AG09309 (cell line): ENCODE results near the gene PITPNC1.

Experiments
- DNase-seq: peaks from one replicate; pipeline ENCODE4 v3.0.0-alpha.2; 2010; ENCODE audit warnings: low read depth
- H3K4me3 ChIP-seq: 2 replicates; pipeline ENCODE4 v1.5.1; 2011; ENCODE audit warnings: mild to moderate bottlenecking, low read depth, low read length, moderate library complexity; ENCODE audit not compliant: control insufficient read depth
- TF ChIP-seq, protein P1 (sequence below): IDR thresholded peaks from 2 replicates; pipeline ENCODE4 v1.5.1; 2011; ENCODE audit warnings: mild to moderate bottlenecking, low read depth, low read length, inconsistent platforms; ENCODE audit not compliant: insufficient read depth, control insufficient read depth; ENCODE audit errors: missing control alignments

PITPNC1 gene

DNA sequence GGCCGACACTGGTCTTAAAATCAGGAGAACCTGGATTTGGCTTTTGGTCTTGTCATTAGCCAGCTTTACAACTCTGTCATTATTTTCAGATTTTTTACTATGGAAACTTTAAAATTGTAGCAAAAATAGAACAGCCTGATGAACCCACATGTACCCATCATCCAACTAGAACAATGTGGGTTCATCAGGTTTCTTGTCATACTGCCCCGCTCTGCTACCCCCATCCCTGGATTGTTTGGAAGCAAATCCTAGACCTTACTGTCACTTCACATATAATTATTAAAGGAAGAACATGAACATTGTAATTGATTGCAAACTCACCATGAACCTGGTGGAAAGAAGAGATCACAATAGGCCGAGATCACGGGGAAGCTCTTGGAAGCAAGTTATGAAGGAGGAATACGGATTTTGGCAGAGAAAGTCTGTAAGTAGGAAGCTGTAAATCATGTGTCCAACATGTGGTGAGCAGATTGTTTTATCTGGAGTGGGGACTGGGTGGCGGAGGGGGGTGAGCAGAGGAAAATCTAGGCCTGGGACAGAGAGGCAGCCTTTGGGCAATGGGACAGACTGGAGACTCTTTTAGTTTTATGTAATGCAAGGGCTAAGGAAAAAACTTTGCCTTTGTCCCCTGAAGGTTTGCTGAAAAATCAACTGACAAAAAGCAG lies 67.0 kb downstream of the PITPNC1 start:
- TF ChIP-seq, protein P1, sequence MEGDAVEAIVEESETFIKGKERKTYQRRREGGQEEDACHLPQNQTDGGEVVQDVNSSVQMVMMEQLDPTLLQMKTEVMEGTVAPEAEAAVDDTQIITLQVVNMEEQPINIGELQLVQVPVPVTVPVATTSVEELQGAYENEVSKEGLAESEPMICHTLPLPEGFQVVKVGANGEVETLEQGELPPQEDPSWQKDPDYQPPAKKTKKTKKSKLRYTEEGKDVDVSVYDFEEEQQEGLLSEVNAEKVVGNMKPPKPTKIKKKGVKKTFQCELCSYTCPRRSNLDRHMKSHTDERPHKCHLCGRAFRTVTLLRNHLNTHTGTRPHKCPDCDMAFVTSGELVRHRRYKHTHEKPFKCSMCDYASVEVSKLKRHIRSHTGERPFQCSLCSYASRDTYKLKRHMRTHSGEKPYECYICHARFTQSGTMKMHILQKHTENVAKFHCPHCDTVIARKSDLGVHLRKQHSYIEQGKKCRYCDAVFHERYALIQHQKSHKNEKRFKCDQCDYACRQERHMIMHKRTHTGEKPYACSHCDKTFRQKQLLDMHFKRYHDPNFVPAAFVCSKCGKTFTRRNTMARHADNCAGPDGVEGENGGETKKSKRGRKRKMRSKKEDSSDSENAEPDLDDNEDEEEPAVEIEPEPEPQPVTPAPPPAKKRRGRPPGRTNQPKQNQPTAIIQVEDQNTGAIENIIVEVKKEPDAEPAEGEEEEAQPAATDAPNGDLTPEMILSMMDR: no peak
- no peak for DNase-seq
- H3K4me3 ChIP-seq: no peak overlapping the region

DNA sequence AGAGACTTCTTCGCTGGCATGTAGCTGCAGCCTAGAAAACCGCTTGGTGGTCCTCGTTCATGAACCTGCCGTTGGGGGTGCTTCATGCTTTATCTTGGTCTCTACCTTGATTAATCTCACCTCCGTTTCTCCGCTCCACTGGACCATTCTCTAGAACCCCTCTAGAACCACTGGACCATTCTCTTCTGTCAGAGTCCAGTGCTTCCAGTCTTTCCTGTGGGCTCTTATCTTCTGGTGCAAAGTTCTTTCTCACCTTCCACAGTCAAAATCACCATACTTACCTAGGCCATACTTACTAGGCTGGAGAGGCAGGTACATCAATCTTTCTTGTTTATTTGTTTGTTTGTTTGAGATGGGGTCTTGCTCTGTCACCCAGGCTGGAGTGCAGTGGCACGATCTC lies 71.4 kb downstream of the PITPNC1 start:
- DNase-seq: no peak
- TF ChIP-seq, protein P1: no peak
- H3K4me3 ChIP-seq: no peak overlapping the region

DNA sequence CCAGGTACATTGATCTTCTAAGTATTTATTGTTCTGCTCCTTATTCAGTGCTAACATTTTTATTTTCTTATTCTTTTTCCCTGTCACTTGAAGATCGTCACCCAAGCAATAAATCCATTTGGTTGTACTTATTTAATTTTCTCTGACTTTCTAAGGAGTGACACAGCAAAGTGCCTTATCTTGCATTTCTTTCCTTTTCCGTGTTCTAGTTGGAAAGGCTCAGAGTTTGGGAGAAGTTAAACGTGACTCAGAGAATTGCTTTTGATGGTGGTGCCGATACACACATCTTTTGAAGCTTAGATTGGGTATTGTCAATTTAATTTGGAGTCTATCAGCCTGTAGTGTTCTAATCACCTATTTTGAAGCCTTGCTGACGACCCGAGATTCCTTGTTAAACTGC lies 72.0 kb downstream of the PITPNC1 start:
- no peak overlapping the region for H3K4me3 ChIP-seq
- DNase-seq: no peak
- TF ChIP-seq, protein P1: no peak

DNA sequence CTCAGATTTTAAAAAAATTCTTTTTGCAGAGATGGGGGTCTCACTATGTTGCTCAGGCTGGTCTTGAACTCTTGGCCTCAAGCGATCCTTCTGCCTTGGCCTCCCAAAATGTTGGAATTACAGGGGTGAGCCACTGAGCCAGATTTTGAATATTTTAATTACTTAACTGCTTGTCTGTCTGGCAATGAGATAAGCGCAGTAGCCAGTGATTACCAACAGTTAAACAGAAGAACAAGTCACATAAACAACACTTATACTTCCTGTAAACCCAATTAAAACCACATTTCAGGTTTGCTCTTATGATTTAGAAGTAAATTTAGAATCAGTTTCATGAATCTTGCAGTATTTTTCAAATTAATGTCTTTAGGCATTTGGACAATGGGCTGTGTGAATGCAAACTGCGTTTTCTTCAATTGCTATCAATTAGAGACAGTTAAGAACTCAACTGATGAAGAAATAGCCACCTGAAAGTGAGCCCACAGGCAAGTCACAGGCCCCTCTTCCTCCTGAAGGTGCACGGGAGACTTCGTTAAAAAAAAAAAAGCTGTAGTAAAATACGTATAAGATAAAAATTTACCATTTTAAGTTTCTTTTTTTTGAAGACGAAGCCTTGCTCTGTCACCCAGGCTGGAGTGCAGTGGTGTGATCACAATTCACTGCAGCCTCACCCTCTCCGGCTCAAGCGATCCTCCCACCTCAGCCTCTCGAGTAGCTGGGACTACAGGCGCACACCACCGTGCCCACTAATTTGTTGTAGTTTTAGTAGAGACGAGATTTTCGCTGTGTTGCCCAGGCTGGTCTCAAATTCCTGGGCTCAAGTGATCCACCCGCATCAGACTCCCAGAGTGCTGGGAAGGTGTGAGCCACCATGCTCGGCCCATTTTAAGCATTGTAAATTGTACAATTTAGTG lies 73.0 kb downstream of the PITPNC1 start:
- no peak overlapping the region for H3K4me3 ChIP-seq
- no peak for DNase-seq
- TF ChIP-seq, protein P1: no peak

DNA sequence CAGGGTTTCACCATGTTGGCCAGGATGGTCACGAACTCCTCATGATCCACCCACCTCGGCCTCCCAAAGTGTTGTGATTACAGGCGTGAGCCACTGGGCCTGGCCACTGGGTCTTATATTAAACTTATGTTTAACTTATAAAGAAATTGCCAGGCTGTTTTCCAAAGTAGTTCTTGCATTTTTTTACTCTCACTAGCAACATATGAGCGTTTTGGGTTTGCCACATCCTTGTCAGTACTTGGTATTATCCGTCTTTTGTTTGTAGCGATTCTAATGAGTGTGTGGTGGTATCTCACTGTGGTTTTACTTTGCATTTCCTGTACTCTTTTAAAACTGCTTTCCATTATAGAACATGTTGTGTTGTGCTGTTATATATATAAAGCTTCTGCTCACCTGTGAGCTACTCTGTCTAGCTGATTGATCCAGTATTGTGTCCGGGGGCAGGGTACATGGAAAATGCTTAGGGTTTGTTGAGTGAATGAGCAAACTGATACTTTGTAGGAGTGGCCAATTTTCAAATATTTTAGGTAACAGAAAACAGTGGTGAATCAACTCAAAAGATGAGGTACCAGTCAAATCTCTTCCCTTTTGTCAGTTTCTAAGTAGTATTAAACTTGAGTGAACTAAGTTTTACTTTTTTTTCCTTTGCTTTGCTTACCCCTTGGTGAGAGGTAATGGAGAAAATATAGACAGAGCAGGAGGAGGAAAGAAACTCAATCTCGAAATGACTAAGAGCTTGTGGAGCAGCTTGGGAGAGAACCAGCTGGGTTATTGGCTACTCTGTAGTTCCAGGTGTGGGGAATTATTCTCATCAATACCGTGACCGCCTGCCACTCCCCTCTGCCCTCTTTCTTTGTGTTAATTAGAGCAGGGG lies 75.8 kb downstream of the PITPNC1 start:
- TF ChIP-seq, protein P1: no peak
- no peak overlapping the region for H3K4me3 ChIP-seq
- DNase-seq: no peak

DNA sequence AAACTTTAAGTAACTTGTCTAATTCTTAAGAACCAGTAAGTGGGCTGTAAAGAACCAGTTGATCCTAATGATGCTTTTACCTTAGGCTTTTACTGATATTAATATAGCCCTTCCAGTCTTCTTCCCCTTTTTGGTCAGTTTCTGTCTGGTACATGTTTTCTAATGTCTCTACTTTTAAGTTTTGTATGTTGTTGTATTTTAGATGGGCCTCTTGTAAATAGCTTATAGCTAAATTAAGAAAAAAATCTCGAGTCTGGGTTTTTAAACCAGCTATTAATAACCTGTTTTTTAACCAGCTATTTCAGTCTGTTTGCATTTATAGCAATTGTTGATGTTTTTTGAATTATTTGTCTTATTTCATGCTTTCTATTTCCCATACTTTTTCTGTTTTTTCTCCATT lies 79.0 kb downstream of the PITPNC1 start:
- no peak for DNase-seq
- no peak overlapping the region for H3K4me3 ChIP-seq
- TF ChIP-seq, protein P1: no peak
